Caco-2 (cell line): ENCODE measurements around the gene JUP. TPM values are rescaled to one million over a fixed set of nuclear protein-coding genes. Genes with fewer than 3 reads are reported as not detected.
A peak's percentile ranks its signal among the peaks of the same experiment; 100 is the strongest.
"Not testable (repeated sequence)": the region's sequence is repeated elsewhere in the genome, so short reads cannot be mapped to it uniquely, and the experiment has no call there.

Experiments
- BruUV-seq: library from RNA; stranded (reverse); fragments of 400-500 nt; replicated peaks from 2 replicates; lab custom pipeline; 2021; lab: Mats Ljungman, UMichigan
- CTCF ChIA-PET: fragments of 300-600 bp; sonication (Branson Sonifier 250); formaldehyde crosslinking; loops from one replicate; lab custom pipeline; 2022; ENCODE audit warnings: antibody characterized with exemption; lab: Charles Lee
- POLR2A ChIA-PET: fragments of 300-600 bp; sonication (Branson Sonifier 250); formaldehyde crosslinking; loops from one replicate; lab custom pipeline; 2022; ENCODE audit warnings: antibody characterized with exemption; lab: Charles Lee
- DNase-seq, 2 experiments: peaks; one replicate each; pipeline versions ENCODE4 v3.0.0 to v3.0.0-alpha.2; 2020 to 2022
- H3K27me3 ChIP-seq: replicated peaks from 2 replicates; pipeline ENCODE4 v1.6.0; 2011; ENCODE audit warnings: low read length; ENCODE audit not compliant: control insufficient read depth, insufficient read depth
- H3K36me3 ChIP-seq: 2 replicates; pipeline ENCODE4 v1.5.1; 2011; ENCODE audit warnings: low read length; ENCODE audit not compliant: control insufficient read depth, insufficient read depth
- H3K4me1 ChIP-seq: fragments of 250-450 bp; sonication (Bioruptor Pico); 2 replicates; pipeline ENCODE4 v1.5.1; 2020; ENCODE audit warnings: mild to moderate bottlenecking
- H3K4me3 ChIP-seq: 2 replicates; pipeline ENCODE4 v1.5.1; 2011; ENCODE audit warnings: low read depth, mild to moderate bottlenecking, control low read depth, low read length
- H3K9me3 ChIP-seq: fragments of 250-450 bp; sonication (Bioruptor Pico); 2 replicates; pipeline ENCODE4 v1.5.1; 2020; ENCODE audit warnings: mild to moderate bottlenecking, moderate library complexity
- H3K27ac Mint-ChIP-seq: one replicate; pipeline ENCODE4 v1.8.0; 2022; ENCODE audit warnings: mixed read lengths; ENCODE audit not compliant: unreplicated experiment
- H3K27me3 Mint-ChIP-seq: one replicate; pipeline ENCODE4 v1.8.0; 2022; ENCODE audit warnings: mixed read lengths; ENCODE audit not compliant: insufficient read depth, unreplicated experiment
- H3K36me3 Mint-ChIP-seq: one replicate; pipeline ENCODE4 v1.8.0; 2022; ENCODE audit warnings: mild to moderate bottlenecking, mixed read lengths; ENCODE audit not compliant: insufficient read depth, unreplicated experiment
- H3K4me1 Mint-ChIP-seq: one replicate; pipeline ENCODE4 v1.8.0; 2022; ENCODE audit warnings: low read depth, mixed read lengths; ENCODE audit not compliant: unreplicated experiment
- H3K4me3 Mint-ChIP-seq: one replicate; pipeline ENCODE4 v1.8.0; 2022; ENCODE audit warnings: mild to moderate bottlenecking, moderate library complexity, mixed read lengths; ENCODE audit not compliant: unreplicated experiment
- H3K9me3 Mint-ChIP-seq: one replicate; pipeline ENCODE4 v1.8.0; 2022; ENCODE audit warnings: mixed read lengths; ENCODE audit not compliant: unreplicated experiment
- intact Hi-C: fragments of 100-400 bp; cut with micrococcal nuclease; formaldehyde crosslinking; loops from one replicate; pipeline ENCODE4 v1.10.0; 2022; ENCODE audit not compliant: unreplicated experiment
- total RNA-seq: library from RNA; stranded (reverse); gene quantifications from 2 replicates; pipeline ENCODE4 v1.2.3, GENCODE V29; 2022
- TF ChIP-seq, protein P1 (sequence below), 2 experiments: fragments of 200-600 bp in 1 of 2; IDR thresholded peaks; 1 replicate in 1 of 2; 2 replicates in 1 of 2; pipeline versions ENCODE4 v1.5.1 to v1.8.0; 2011 to 2022; ENCODE audit warnings: antibody characterized with exemption in 1 of 2, control low read depth in 1 of 2, inconsistent platforms in 1 of 2, low read depth in 1 of 2, low read length in 1 of 2, mild to moderate bottlenecking in 1 of 2, moderate library complexity in 1 of 2; ENCODE audit not compliant: insufficient read depth in 1 of 2, severe bottlenecking in 1 of 2, unreplicated experiment in 1 of 2

Gene JUP
- total RNA-seq, 1 experiment from 2014 or later, result 419 TPM

DNA sequence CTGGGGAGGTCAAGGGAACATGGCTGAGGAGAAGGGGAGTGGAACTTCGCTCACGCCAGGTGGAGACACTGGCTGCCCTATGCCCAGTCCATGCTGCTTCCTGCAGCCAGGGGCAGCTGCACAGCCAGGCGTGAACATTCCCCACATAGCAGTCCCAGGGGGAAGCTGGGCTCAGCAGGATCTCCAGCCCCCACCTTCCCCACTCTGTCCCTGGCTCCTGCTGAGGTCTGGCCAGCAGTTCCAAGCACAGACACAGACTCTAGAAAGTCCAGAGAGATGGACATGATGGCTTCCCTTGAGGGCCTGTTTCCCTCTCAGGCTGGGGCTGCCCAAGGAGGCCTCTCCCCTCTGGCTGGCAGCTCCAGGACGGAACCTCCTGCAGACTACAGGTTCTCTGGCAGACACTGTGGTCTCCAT is 9.3 kb downstream of the JUP start:
- no peak overlapping the region for H3K4me3 Mint-ChIP-seq

GRCh38 chr17:41776262-41776900 is 10.1 kb downstream of the JUP start:
- CTCF ChIA-PET, result interaction anchor here (0.9 to 1.0 kb wide), 3 partner anchors 10 to 35 kb away, joined by 4 to 5 read pairs (median 4); partner anchors contain the start of genes JUP and P3H4
- DNase-seq, H3K27me3 ChIP-seq, H3K9me3 Mint-ChIP-seq, H3K27me3 Mint-ChIP-seq, POLR2A ChIA-PET, intact Hi-C loops, H3K4me3 Mint-ChIP-seq, H3K4me3 ChIP-seq, H3K9me3 ChIP-seq, BruUV-seq, H3K36me3 ChIP-seq: not testable (repeated sequence)
- H3K36me3 Mint-ChIP-seq, result peaks cover 95% of the 10 kb centered on the region
- H3K4me1 ChIP-seq, result peaks cover 74% of the 10 kb centered on the region
- peaks cover 46% of the 10 kb centered on the region for H3K4me1 Mint-ChIP-seq
- peak overlapping the region; percentile 92 for H3K27ac Mint-ChIP-seq

More for the DNA sequence above, 9.3 kb downstream of the JUP start:
- Histone ChIP-seq H3K9me3 (no peaks in the 10 kb centered on the region), H3K27me3 (no peaks in the 10 kb centered on the region), H3K36me3 (peaks cover 4% of the 10 kb centered on the region), H3K4me1 (peaks cover 74% of the 10 kb centered on the region), H3K4me3 (no peak overlapping the region)
- no TSS peak for BruUV-seq
- H3K27ac Mint-ChIP-seq, result no peak overlapping the region
- H3K27me3 Mint-ChIP-seq, result no peaks in the 10 kb centered on the region
- no peak for DNase-seq
- ChIA-PET POLR2A (interaction anchor here (0.5 to 1.6 kb wide), 4 partner anchors 9 to 23 kb away, joined by 3 to 7 read pairs (median 4); partner anchors contain the start of gene JUP), CTCF (interaction anchor here (1.0 to 1.9 kb wide), 4 partner anchors 9 to 35 kb away, joined by 4 to 14 read pairs (median 4); partner anchors contain the start of genes JUP and P3H4)
- H3K9me3 Mint-ChIP-seq, result no peaks in the 10 kb centered on the region
- intact Hi-C loops, result no loop called here
- TF ChIP-seq, protein P1, sequence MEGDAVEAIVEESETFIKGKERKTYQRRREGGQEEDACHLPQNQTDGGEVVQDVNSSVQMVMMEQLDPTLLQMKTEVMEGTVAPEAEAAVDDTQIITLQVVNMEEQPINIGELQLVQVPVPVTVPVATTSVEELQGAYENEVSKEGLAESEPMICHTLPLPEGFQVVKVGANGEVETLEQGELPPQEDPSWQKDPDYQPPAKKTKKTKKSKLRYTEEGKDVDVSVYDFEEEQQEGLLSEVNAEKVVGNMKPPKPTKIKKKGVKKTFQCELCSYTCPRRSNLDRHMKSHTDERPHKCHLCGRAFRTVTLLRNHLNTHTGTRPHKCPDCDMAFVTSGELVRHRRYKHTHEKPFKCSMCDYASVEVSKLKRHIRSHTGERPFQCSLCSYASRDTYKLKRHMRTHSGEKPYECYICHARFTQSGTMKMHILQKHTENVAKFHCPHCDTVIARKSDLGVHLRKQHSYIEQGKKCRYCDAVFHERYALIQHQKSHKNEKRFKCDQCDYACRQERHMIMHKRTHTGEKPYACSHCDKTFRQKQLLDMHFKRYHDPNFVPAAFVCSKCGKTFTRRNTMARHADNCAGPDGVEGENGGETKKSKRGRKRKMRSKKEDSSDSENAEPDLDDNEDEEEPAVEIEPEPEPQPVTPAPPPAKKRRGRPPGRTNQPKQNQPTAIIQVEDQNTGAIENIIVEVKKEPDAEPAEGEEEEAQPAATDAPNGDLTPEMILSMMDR (IDR thresholded peaks at IDR 0.05; ENCODE audit: insufficient read depth in 1 of 2, low read depth in 1 of 2, low read length in 1 of 2, severe bottlenecking in 1 of 2, unreplicated experiment in 1 of 2), result no peak
- H3K36me3 Mint-ChIP-seq, result peaks cover 95% of the 10 kb centered on the region
- peaks cover 42% of the 10 kb centered on the region for H3K4me1 Mint-ChIP-seq

DNA sequence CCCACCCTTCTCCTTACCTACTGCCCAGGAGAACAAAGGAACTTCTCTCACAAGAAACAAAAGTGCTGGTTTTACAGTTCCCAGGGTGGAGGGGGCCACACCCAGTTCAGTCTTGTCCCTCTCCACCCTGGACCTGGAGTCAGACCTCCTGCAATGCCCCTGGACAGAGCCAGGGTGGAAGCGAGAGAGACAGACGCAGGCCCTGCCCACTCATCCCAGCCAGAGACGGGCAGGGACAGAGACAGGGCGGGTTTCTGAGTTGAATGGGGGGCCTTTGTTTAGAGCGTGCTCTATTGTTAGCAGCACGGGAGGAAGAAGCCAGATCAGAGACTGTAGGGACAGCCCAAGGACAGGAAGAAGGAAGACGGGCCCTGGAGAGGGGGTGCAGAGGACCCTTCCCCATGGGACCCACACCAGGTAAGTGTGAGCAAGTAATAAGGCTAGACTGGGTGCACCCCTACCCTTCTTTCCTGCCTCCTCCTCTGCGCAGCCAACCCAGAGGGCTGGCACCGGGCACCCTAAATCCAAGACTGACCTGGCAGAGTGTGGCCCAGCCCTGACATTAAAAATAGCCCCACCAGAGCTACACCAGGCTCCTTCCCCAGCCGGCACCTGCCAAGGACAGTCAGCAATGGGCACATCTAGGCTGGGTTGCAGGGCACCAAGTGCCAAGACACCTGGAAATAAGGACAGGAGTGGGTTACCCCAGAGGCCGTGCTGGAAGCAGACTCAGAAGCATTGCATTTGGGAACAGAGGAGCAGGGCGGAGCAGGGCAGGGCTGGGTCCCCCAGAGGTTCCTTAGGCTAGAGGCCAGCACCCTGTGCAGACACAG is 10.9 kb downstream of the JUP start:
- Mint-ChIP-seq H3K36me3 (peaks cover 95% of the 10 kb centered on the region), H3K27me3 (no peaks in the 10 kb centered on the region), H3K27ac (peak overlapping the region; percentile 92), H3K9me3 (no peaks in the 10 kb centered on the region), H3K4me1 (peaks cover 45% of the 10 kb centered on the region), H3K4me3 (no peak overlapping the region)
- Histone ChIP-seq H3K9me3 (no peaks in the 10 kb centered on the region), H3K27me3 (no peaks in the 10 kb centered on the region), H3K4me1 (peaks cover 74% of the 10 kb centered on the region), H3K36me3 (peaks cover 8% of the 10 kb centered on the region), H3K4me3 (no peak overlapping the region)
- ChIA-PET POLR2A (interaction anchor here (3.0 kb wide), 1 partner anchor 10 kb away, joined by 24 read pairs; the partner anchor contains the start of gene JUP), CTCF (interaction anchor here (0.9 to 1.6 kb wide), 2 partner anchors 11 to 36 kb away, joined by 4 to 5 read pairs; partner anchors contain the start of genes JUP and P3H4)
- BruUV-seq, result no TSS peak
- intact Hi-C loops, result no loop called here
- no peak for DNase-seq
- TF ChIP-seq, protein P1 (IDR thresholded peaks at IDR 0.05; ENCODE audit: insufficient read depth in 1 of 2, low read depth in 1 of 2, low read length in 1 of 2, severe bottlenecking in 1 of 2, unreplicated experiment in 1 of 2), result no peak
